ENCODE results near the gene PNMA6F.
"Not testable (repeated sequence)": the region's sequence is repeated elsewhere in the genome, so short reads cannot be mapped to it uniquely, and the experiment has no call there.

The PNMA6F gene

GRCh38 chrX:153302796-153303195 lies 18.8 kb downstream of the PNMA6F start:
- DNase-seq (ENCODE audit: low read depth), result no peak

GRCh38 chrX:153301746-153302145 lies 19.8 kb downstream of the PNMA6F start:
- no peak for DNase-seq (ENCODE audit: low read depth)

- DNase-seq (ENCODE audit: low read depth), result no peak
Observed at GRCh38 chrX:153299855-153300254, 21.7 kb downstream of the PNMA6F start.

- no peak for DNase-seq (ENCODE audit: low read depth)
Observed at GRCh38 chrX:153297376-153297775, 24.2 kb downstream of the PNMA6F start.

- DNase-seq (ENCODE audit: low read depth), result not testable (repeated sequence)
Observed at GRCh38 chrX:153293485-153294071, 28.0 kb downstream of the PNMA6F start.

GRCh38 chrX:153288807-153289206 lies 32.8 kb downstream of the PNMA6F start:
- not testable (repeated sequence) for DNase-seq (ENCODE audit: low read depth)

- DNase-seq (ENCODE audit: low read depth), result not testable (repeated sequence)
Observed at GRCh38 chrX:153285678-153286077, 35.9 kb downstream of the PNMA6F start.

GRCh38 chrX:153283982-153284381 lies 37.6 kb downstream of the PNMA6F start:
- DNase-seq (ENCODE audit: low read depth), result not testable (repeated sequence)

- not testable (repeated sequence) for DNase-seq (ENCODE audit: low read depth)
Observed at GRCh38 chrX:153281784-153282183, 39.8 kb downstream of the PNMA6F start.

- not testable (repeated sequence) for DNase-seq (ENCODE audit: low read depth)
Observed at GRCh38 chrX:153279304-153279703, 42.3 kb downstream of the PNMA6F start.

- not testable (repeated sequence) for DNase-seq (ENCODE audit: low read depth)
Observed at GRCh38 chrX:153276049-153276448, 45.5 kb downstream of the PNMA6F start.

- not testable (repeated sequence) for DNase-seq (ENCODE audit: low read depth)
Observed at GRCh38 chrX:153275418-153275817, 46.1 kb downstream of the PNMA6F start.

- not testable (repeated sequence) for DNase-seq (ENCODE audit: low read depth)
Observed at GRCh38 chrX:153272584-153272983, 49.0 kb downstream of the PNMA6F start.

GRCh38 chrX:153272070-153272469 lies 49.5 kb downstream of the PNMA6F start:
- DNase-seq (ENCODE audit: low read depth), result not testable (repeated sequence)

All from HS-27A (cell line).